ENCODE results near the gene CTNNA2. TPM values are rescaled to one million over a fixed set of nuclear protein-coding genes. Genes with fewer than 3 reads are reported as not detected.
A peak's percentile ranks its signal among the peaks of the same experiment; 100 is the strongest.

Gene CTNNA2
- total RNA-seq, 1 experiment from 2014 or later, result 0.02 TPM

GRCh38 chr2:80473796-80474195, 960.9 kb downstream of the CTNNA2 start:
- no peak for DNase-seq (ENCODE audit: low read depth)

DNA sequence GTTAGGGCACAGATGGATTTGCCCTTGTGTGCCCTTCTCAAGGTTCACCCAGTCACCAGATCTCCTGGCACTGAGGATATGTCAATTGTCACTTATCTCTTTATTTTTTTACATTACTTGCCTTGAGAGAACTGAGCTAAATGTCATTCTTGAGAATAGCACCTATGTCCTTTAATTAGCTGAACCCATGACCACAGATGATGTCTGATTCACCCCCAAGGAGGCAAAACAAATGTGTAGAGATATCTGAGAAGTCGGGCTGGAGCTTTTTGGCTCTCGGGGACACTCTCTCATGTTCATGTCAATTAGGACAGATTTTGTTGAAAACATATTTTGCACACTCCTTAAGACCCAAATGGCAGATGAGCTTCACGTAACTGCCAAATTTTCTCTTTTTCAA, 963.1 kb downstream of the CTNNA2 start:
- no peak for DNase-seq (ENCODE audit: low read depth)

DNA sequence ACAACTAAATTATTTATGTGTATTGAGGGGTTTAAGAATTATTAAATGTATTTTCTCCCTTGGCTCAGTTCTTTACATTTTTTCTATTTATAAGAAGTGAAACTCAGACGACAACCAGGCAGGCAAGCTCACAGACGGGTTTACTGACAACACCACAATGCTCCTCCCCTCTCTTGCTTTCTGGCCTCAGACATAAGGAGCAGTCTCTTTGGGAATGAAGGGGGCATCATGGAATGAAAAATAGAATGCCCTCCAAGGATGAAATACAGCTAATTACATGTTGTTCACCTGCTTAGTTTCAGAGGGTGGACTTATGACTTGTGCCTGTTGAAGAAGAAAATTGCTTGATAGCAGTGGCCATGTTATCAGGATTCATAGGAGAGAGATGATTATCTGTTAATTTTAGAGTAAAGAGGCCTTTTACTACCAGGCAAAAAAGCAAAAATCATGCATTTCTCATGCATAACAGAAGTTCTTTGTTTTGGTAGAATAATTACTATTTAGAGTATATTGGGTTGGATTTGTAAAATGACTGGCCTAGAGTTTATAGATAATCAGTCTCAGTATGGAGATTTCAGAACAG, 963.8 kb downstream of the CTNNA2 start:
- DNase-seq (ENCODE audit: low read depth), result no peak

GRCh38 chr2:80482276-80482675, 969.4 kb downstream of the CTNNA2 start:
- DNase-seq (ENCODE audit: low read depth), result no peak

GRCh38 chr2:80489717-80490116, 976.9 kb downstream of the CTNNA2 start:
- peak; percentile 82 for DNase-seq (ENCODE audit: low read depth)

DNA sequence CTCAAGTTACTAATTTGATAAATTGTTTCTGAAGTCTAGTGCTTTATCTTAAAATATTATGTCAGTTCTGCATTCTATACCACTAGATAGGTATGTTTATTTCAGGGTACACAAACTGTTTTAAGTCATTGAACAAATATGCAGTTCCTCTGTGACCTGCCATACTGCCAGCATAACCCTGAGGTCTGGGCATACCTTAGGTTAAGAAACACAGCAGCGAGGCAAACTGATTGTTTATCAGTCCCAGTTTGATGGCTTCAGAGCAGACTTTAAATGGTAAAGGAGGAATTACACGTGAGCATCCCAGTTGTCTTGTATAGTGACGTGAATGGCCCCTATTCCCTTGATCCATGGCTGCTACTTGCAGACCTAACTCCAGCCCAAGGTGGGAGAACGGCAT, 978.1 kb downstream of the CTNNA2 start:
- DNase-seq (ENCODE audit: low read depth), result peak; percentile 1

GRCh38 chr2:80496346-80496745, 983.5 kb downstream of the CTNNA2 start:
- DNase-seq (ENCODE audit: low read depth), result peak; percentile 5

DNA sequence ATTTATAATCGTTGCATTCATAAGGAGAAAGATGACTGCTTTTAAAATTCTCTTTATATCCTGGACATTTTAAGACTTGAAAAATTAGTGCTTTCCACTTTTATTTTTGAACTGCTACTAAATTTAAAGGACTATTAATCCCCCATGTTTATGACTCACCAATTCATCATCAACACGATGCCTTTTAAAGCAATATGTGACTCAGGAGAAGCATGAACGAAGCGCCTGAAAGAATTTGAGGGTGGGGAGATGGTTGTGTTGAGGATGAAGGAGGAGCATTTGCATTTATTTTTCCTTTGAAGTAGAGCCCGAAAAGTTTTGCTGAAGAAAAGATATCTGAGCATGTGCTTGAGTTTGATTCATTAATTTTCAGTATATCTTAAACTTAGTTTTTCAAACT, 983.9 kb downstream of the CTNNA2 start:
- peak; percentile 81 for DNase-seq (ENCODE audit: low read depth)

GRCh38 chr2:80499095-80499494, 986.2 kb downstream of the CTNNA2 start:
- DNase-seq (ENCODE audit: low read depth), result peak; percentile 54

- no peak for DNase-seq (ENCODE audit: low read depth)
Observed at GRCh38 chr2:80501874-80502624, 989.2 kb downstream of the CTNNA2 start.

- DNase-seq (ENCODE audit: low read depth), result no peak
Observed at GRCh38 chr2:80506563-80506962, 993.7 kb downstream of the CTNNA2 start.

- no peak for DNase-seq (ENCODE audit: low read depth)
Observed at GRCh38 chr2:80510716-80511115, 997.9 kb downstream of the CTNNA2 start.

DNA sequence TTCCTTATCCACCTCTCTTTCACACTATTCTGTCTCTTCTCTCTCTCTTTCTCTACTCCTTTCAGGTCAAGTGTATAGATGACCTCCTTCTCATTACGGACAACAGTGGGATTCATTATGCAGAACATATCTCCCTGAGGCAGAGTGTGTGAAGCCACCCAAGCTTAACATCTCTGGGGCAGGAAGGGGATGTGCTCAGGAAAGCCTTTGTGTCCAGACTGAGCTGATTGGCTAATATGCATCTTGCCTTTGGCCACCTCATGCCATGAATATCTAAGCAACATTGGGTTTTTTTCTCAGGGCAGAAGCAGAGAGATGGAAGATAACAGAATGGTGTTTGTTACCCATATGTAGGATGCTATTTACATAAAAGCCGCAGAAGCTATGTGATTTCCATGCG, 1003.1 kb downstream of the CTNNA2 start:
- no peak for DNase-seq (ENCODE audit: low read depth)

- DNase-seq (ENCODE audit: low read depth), result no peak
Observed at GRCh38 chr2:80517316-80517715, 1004.5 kb downstream of the CTNNA2 start.

DNA sequence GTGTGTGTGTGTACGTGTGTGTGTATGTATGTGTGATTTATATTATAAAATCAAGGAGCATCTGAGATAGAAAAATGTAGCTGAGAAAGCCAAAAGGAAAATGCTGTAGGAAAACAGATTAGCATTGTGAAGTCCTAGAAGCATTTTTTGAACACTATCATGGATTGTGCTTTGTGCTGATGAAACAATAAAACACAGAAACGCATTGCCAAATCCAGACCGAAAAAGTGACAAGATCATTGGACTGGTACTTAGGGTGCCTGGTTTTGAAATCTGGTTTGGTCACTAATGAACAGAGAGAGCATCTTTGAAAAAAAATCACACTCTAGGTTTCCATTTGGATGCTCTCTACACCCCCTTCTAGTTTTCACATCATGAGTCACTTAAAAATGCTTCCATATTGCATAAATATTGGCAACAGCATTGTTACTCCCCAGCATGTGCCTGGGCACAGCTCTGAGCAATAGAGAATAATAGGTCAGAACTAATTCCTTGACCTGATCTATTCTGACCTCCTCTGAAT, 1006.3 kb downstream of the CTNNA2 start:
- DNase-seq (ENCODE audit: low read depth), result no peak

DNA sequence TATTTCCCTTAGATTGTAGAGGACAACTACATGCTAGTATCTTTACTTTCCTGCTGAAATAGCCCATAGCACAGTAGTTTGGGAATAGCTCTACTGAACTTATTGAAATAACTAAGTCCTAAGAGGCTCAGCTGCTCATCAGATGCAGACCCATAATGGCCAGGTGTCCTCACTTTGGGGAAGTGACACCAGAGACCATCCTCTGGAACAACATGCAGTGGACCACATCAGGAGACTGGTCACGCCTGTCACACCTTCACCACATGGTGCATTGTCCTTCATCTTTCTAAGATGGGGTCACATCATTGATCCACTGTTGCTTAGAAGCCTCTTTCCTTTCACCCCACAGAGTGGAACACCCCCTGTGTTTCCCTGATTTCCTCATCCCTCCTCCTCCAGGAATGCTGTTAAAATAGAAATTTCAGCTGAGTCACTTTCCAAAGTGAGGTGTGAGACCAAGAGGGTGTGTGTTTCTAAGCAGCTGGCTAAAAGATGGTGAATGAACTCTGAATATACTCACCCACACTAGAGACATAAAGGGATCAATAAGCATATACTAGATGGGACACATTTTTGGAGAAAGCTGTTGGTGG, 1006.9 kb downstream of the CTNNA2 start:
- DNase-seq (ENCODE audit: low read depth), result no peak

DNA sequence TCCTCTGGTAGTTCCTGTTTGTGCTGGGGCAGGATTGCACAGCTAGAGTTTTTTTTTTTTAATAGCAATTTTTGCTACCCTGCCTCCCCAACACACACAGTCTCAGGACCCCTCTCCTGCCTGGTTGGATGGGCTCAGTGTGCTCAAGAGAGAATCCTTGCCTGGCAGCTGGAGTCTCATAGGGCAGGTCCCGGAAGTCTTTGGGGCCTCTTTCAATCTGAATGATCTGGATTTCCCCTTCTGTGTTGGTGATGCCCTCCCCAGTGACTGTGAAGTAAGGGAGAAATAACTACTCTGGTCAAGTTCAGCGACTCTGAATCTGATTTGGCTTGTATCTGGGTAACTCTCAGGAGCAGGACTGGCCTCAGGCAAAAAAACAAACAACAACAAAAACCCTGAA, 1012.3 kb downstream of the CTNNA2 start:
- DNase-seq (ENCODE audit: low read depth), result no peak

DNA sequence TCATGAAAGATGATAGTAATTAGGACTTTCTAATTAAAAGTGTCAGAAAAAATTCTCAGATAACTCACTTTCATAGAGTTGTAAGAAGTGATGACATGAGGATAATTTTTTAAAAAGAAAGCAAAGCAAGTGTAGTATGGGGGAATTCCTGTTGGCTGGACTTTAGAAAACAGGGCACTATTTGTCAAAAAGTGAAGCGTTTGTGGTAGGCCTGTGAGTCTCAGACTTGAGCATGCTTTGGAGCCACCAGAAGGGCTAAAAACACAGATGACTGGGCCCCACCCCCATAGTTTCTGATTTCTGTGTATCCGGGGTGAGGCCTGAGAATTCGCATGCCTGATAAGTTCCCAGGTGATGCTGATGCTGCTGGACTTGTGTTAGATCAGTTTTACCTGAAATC, 1014.3 kb downstream of the CTNNA2 start:
- no peak for DNase-seq (ENCODE audit: low read depth)

DNA sequence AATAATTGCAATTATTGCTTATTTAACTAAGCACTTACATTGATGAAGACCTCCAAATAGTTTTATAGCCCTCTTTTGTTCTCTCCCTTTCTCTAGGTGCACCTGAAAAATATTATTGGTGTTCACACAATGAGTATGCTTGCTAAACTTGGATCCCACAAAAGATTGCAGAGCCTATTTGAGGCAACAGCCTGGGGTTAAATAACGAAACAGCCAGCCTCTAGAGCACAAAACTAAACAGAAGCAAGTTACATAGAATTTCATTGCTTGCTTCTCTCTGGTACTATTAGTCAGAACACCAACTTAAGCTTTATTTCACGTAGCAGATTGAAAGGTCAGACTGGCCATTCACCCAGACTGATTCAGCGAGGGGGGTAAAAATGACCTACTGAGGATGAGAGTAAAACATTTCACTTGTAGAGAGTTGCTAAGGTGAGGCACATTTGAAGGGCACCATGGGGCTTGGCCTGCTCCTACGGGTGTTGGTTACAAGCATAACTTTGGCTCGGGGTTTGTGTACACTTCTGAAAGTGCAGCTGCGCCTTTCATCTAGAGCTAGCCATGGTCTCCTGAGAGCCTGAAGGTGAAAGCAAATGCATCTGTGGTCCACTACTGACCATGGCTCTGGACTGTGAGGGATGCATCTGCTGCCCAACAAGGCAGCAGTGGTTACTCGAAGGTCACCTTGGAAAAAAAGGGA, 1016.8 kb downstream of the CTNNA2 start:
- no peak for DNase-seq (ENCODE audit: low read depth)

DNA sequence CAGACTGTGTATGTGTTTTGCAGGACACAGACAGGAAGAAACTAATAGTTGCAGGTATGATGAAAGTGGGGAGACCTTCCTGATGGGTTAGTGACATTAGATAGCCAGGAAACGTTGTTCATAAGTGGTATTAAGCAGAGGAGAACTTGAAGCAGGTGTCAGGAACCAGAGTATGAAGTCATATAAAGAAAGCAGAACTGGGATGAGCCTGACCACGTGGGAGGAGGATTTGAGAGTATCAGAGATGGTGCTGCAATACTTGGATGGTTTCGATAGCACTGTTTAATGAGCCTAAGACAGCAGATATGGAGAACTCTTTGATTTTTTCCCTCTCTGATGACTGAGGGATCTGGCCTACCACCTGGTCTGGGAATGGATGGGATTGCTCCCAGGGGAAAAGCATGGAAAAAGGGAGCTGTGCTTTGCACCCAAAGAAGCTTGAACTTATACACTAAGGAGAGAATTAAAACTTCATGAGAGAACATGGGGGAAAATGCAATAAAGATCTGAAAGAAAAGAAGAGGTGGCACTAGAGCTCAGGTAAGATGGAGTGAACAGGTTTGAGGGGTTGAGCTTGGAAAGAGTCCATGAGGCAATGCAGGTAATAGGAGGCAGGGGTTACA, 1017.7 kb downstream of the CTNNA2 start:
- DNase-seq (ENCODE audit: low read depth), result no peak

GRCh38 chr2:80531319-80531718, 1018.5 kb downstream of the CTNNA2 start:
- no peak for DNase-seq (ENCODE audit: low read depth)

All from M059J (cell line).